AG10803 (cell line): ENCODE results near the gene METRN.

ENCODE experiments used
- DNase-seq: peaks from one replicate; pipeline ENCODE4 v3.0.0; 2010; ENCODE audit warnings: low read depth
- H3K4me3 ChIP-seq: 2 replicates; pipeline ENCODE4 v1.5.1; 2011; ENCODE audit warnings: mild to moderate bottlenecking, low read length, control low read depth
- CTCF ChIP-seq: conservative IDR thresholded peaks from 2 replicates; pipeline ENCODE4 v1.5.1; 2011; ENCODE audit warnings: mild to moderate bottlenecking, low read length, control low read depth, inconsistent platforms

Gene METRN

GRCh38 chr16:674968-675883 lies 39.7 kb upstream of the METRN start, which contains the start of gene RHBDL1:
Gene RHBDL1, plus strand, starts transcription at chr16:675671. Its CDS starts 120 bp downstream, at chr16:675791.
- peak; percentile 29 for DNase-seq
- peak within 1 kb of the TSS; percentile 49 for H3K4me3 ChIP-seq
- TF ChIP-seq CTCF = no peak

GRCh38 chr16:675884-676564 lies 38.9 kb upstream of the METRN start:
- TF ChIP-seq CTCF = no peak
- H3K4me3 ChIP-seq = peak overlapping the region; percentile 49

GRCh38 chr16:676565-676902 lies 38.4 kb upstream of the METRN start:
- TF ChIP-seq CTCF = no peak
- DNase-seq = no peak
- H3K4me3 ChIP-seq = no peak overlapping the region

More at GRCh38 chr16:675884-676564, 38.9 kb upstream of the METRN start:
- DNase-seq = no peak

GRCh38 chr16:676913-677312 lies 38.0 kb upstream of the METRN start:
- H3K4me3 ChIP-seq = no peak overlapping the region
- no peak for TF ChIP-seq CTCF
- DNase-seq = no peak

- no peak for DNase-seq
- no peak for TF ChIP-seq CTCF
- no peak overlapping the region for H3K4me3 ChIP-seq
Measured at GRCh38 chr16:677316-678190, 37.4 kb upstream of the METRN start.

- no peak for TF ChIP-seq CTCF
- no peak overlapping the region for H3K4me3 ChIP-seq
- no peak for DNase-seq
Measured at GRCh38 chr16:678209-678857, 36.6 kb upstream of the METRN start.
